Measurements from ENCODE around the gene PRKACA. TPM values are rescaled to one million over a fixed set of nuclear protein-coding genes. Genes with fewer than 3 reads are reported as not detected.
A peak's percentile ranks its signal among the peaks of the same experiment; 100 is the strongest.

Gene PRKACA
- total RNA-seq, 1 donor from 2014 or later, result 28.0 TPM

- H3K4me3 ChIP-seq, result no peak overlapping the region
- intact Hi-C loops (cut with DNase I), result no loop called here
- no peaks in the 10 kb centered on the region for H3K9me3 ChIP-seq
- H3K4me1 ChIP-seq, result peaks cover 73% of the 10 kb centered on the region
- H3K27me3 ChIP-seq, result no peaks in the 10 kb centered on the region
- TF ChIP-seq POLR2A (IDR thresholded peaks at IDR 0.05), result no peak
- no peak for TF ChIP-seq POLR2AphosphoS5 (IDR thresholded peaks at IDR 0.05; ENCODE audit: insufficient read depth in 1 of 2, low read depth in 1 of 2)
- TF ChIP-seq CTCF (IDR thresholded peaks at IDR 0.05), result no peak
- peaks cover 0 to 6% of the 10 kb centered on the region in 2 donors for H3K36me3 ChIP-seq
- H3K27ac ChIP-seq, result peak overlapping the region; percentile 85
- no peak for DNase-seq (ENCODE audit: extremely low spot score in 2 of 2)
Observed at GRCh38 chr19:14113762-14114414, 3.7 kb downstream of the PRKACA start.

- H3K36me3 ChIP-seq, result peaks cover 0 to 6% of the 10 kb centered on the region in 2 donors
- intact Hi-C loops (cut with DNase I), result no loop called here
- H3K27me3 ChIP-seq, result no peaks in the 10 kb centered on the region
- TF ChIP-seq CTCF (IDR thresholded peaks at IDR 0.05) (no peak), POLR2A (IDR thresholded peaks at IDR 0.05) (no peak), POLR2AphosphoS5 (IDR thresholded peaks at IDR 0.05; ENCODE audit: insufficient read depth in 1 of 2, low read depth in 1 of 2) (no peak)
- peak overlapping the region; percentile 85 for H3K27ac ChIP-seq
- H3K4me1 ChIP-seq, result peaks cover 69% of the 10 kb centered on the region
- H3K4me3 ChIP-seq, result peak overlapping the region; percentile 17 to 32
- no peak for DNase-seq (ENCODE audit: extremely low spot score in 2 of 2)
- no peaks in the 10 kb centered on the region for H3K9me3 ChIP-seq
Observed at GRCh38 chr19:14112809-14113385, 4.7 kb downstream of the PRKACA start.

- Histone ChIP-seq H3K4me3 (peak overlapping the region; percentile 17 to 32), H3K27me3 (no peaks in the 10 kb centered on the region), H3K9me3 (no peaks in the 10 kb centered on the region), H3K4me1 (peaks cover 75% of the 10 kb centered on the region), H3K36me3 (peaks cover 0 to 6% of the 10 kb centered on the region in 2 donors), H3K27ac (peak overlapping the region; percentile 85)
- intact Hi-C loops (cut with DNase I), result no loop called here
- DNase-seq (ENCODE audit: extremely low spot score in 2 of 2), result no peak
- no peak for TF ChIP-seq POLR2A (IDR thresholded peaks at IDR 0.05)
- no peak for TF ChIP-seq POLR2AphosphoS5 (IDR thresholded peaks at IDR 0.05; ENCODE audit: insufficient read depth in 1 of 2, low read depth in 1 of 2)
- no peak for TF ChIP-seq CTCF (IDR thresholded peaks at IDR 0.05)
Observed at GRCh38 chr19:14112051-14112808, 5.3 kb downstream of the PRKACA start.

GRCh38 chr19:14111486-14111885, 6.1 kb downstream of the PRKACA start:
- Histone ChIP-seq H3K9me3 (no peaks in the 10 kb centered on the region), H3K4me3 (no peak overlapping the region), H3K36me3 (peaks cover 0 to 10% of the 10 kb centered on the region in 2 donors), H3K4me1 (peaks cover 68% of the 10 kb centered on the region), H3K27ac (peak overlapping the region; percentile 85), H3K27me3 (no peaks in the 10 kb centered on the region)
- TF ChIP-seq CTCF (IDR thresholded peaks at IDR 0.05) (no peak), POLR2AphosphoS5 (IDR thresholded peaks at IDR 0.05; ENCODE audit: insufficient read depth in 1 of 2, low read depth in 1 of 2) (no peak), POLR2A (IDR thresholded peaks at IDR 0.05) (no peak)
- DNase-seq (ENCODE audit: extremely low spot score in 2 of 2), result no peak
- intact Hi-C loops (cut with DNase I), result no loop called here

Data from vagina (tissue), 2 donors.